Rectal smooth muscle tissue (tissue), 1 donor: Measurements from ENCODE around the gene ZFAND6.

Experiments used
- H3K27ac ChIP-seq: one replicate; pipeline ENCODE4 v1.7.0; 2013; ENCODE audit warnings: low read depth, low read length, inconsistent platforms
- H3K27me3 ChIP-seq: one replicate; pipeline ENCODE4 v1.7.0; 2013; ENCODE audit warnings: low read length; ENCODE audit not compliant: control insufficient read depth, insufficient read depth
- H3K36me3 ChIP-seq: one replicate; pipeline ENCODE4 v1.7.0; 2013; ENCODE audit warnings: low read length; ENCODE audit not compliant: control insufficient read depth, insufficient read depth
- H3K4me1 ChIP-seq: one replicate; pipeline ENCODE4 v1.7.0; 2013; ENCODE audit warnings: low read length; ENCODE audit not compliant: control insufficient read depth, insufficient read depth
- H3K4me3 ChIP-seq: one replicate; pipeline ENCODE4 v1.7.0; 2013; ENCODE audit warnings: low read length
- H3K9ac ChIP-seq: one replicate; pipeline ENCODE4 v1.7.0; 2013; ENCODE audit warnings: low read length

ZFAND6 gene

DNA sequence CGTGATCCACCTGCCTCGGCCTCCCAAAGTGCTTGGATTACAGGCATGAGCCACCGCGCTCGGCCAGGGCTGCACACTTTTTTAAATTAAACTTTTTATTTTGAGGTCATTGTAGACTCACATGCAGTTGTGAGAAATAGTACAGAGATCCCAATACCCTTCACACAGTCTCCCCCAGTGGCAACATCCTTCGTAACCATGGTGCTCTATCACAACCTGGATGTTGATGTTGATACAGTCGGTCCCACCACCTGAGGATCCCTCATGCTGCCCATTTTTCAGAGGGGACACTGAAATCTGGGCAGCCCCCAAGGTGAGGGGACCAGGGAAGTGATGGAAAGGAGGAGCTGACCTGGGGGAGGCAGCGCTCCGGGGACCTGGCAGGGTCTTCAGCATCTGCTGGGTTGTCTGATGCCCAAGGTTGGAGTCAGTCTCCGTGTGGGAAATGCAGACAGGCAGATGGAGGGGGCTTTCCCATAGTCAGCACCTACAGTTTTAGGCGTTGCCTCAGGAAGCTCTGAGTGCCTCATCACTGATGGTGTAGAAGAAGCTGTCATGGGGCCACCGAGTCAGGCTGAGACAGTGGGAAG lies 110.4 kb downstream of the ZFAND6 start:
- no peak overlapping the region for H3K27ac ChIP-seq
- H3K4me1 ChIP-seq: no peaks in the 10 kb centered on the region
- no peaks in the 10 kb centered on the region for H3K36me3 ChIP-seq
- H3K27me3 ChIP-seq: no peaks in the 10 kb centered on the region
- no peak overlapping the region for H3K9ac ChIP-seq
- H3K4me3 ChIP-seq: no peak overlapping the region

DNA sequence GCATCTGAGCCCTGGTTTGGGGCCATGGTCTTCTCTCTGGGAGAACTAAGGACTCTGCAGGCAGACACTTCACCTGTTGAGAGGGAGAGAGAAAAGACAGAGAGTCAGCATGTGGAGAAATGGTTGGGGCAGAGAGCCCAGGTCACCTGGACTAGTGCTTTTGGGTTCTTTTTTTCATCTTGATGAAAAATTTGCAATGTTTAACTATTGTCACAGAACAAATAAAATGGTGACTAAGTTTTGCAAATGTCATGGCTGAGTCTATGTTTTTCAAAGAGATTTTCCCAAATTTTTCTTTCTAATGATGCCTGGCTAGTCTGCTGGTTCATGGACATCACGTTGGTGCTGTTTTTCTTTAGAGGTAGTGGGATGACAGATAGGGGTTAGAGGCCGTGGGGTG lies 111.1 kb downstream of the ZFAND6 start:
- no peaks in the 10 kb centered on the region for H3K27me3 ChIP-seq
- H3K27ac ChIP-seq: no peak overlapping the region
- H3K4me3 ChIP-seq: no peak overlapping the region
- H3K36me3 ChIP-seq: no peaks in the 10 kb centered on the region
- no peaks in the 10 kb centered on the region for H3K4me1 ChIP-seq
- H3K9ac ChIP-seq: no peak overlapping the region

DNA sequence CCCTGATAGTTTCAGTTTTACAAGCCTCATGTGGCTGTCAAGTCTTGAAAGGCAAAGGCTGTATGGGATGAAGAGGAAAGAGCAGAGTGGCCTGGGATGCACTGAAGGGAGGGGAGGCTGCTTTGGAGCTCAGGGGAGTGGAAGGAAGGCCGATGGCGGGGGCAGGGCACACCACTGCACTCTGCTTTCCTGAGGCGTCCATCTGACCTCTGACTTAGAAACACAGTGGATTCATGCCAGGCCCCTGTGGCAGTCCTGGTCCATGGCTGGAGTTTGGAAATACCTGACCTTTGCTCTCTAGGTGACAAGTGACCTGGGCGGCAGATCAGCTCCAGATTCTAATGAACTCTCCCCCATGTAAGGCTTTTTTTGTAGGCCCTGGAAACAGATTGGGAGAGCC lies 112.3 kb downstream of the ZFAND6 start:
- no peaks in the 10 kb centered on the region for H3K36me3 ChIP-seq
- H3K9ac ChIP-seq: no peak overlapping the region
- H3K4me3 ChIP-seq: no peak overlapping the region
- H3K4me1 ChIP-seq: no peaks in the 10 kb centered on the region
- H3K27me3 ChIP-seq: no peaks in the 10 kb centered on the region
- H3K27ac ChIP-seq: no peak overlapping the region

DNA sequence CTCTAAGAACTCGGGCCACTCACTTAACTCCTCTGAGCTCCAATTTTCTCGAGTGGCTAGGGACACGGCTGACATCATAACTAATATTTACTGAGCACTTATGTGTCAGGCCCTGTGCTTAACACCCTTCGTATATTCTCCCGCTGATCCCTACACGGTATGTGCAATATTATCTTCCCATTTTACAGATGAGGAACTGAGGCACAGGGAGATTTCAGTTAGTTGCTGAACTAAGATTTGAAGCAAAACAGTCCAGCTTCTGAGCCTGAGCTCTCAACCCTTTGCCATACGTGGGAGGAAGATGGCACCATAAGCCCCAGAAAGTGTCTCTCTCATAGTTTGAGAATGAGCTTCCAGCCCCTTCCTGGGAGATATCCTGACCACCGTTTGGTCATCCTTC lies 112.9 kb downstream of the ZFAND6 start:
- Histone ChIP-seq H3K9ac (no peak overlapping the region), H3K4me3 (no peak overlapping the region), H3K4me1 (no peaks in the 10 kb centered on the region), H3K36me3 (no peaks in the 10 kb centered on the region), H3K27ac (no peak overlapping the region), H3K27me3 (no peaks in the 10 kb centered on the region)

DNA sequence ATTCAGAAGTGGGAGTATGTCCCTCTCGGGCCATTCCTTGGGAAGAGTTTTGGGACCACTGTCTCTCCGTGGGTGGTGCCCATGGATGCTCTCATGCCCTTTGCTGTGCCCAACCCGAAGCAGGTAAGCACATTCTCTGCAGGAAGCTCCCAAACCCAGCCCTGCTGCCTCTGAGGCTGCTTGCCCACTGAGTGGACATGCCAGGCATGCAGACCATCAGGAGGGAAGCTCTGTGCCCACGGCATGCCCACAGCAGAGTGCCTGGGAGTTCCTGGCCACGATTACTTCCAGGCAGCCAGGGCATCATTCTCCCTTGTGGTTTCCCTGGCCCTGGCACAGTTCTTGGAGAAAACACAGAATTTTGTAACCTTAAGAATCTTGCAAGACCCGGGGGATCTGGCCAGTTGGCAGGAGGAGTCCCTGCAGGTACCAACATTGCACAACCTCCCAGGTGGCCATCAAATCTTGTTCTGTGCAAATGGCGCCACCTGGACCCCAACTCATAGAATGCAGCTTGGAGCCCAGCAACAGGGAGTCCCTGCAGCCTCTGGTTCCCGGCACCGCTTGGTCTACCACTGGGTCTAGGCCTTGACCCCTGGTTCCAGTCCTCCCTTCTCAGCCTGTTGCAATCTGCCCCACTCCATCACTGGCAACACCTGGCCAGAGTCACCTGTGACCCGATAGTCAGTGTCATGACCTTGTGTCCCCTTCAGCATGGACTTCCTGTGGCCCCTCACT lies 113.7 kb downstream of the ZFAND6 start:
- no peak overlapping the region for H3K9ac ChIP-seq
- H3K36me3 ChIP-seq: no peaks in the 10 kb centered on the region
- H3K4me1 ChIP-seq: no peaks in the 10 kb centered on the region
- no peaks in the 10 kb centered on the region for H3K27me3 ChIP-seq
- no peak overlapping the region for H3K4me3 ChIP-seq
- H3K27ac ChIP-seq: no peak overlapping the region

DNA sequence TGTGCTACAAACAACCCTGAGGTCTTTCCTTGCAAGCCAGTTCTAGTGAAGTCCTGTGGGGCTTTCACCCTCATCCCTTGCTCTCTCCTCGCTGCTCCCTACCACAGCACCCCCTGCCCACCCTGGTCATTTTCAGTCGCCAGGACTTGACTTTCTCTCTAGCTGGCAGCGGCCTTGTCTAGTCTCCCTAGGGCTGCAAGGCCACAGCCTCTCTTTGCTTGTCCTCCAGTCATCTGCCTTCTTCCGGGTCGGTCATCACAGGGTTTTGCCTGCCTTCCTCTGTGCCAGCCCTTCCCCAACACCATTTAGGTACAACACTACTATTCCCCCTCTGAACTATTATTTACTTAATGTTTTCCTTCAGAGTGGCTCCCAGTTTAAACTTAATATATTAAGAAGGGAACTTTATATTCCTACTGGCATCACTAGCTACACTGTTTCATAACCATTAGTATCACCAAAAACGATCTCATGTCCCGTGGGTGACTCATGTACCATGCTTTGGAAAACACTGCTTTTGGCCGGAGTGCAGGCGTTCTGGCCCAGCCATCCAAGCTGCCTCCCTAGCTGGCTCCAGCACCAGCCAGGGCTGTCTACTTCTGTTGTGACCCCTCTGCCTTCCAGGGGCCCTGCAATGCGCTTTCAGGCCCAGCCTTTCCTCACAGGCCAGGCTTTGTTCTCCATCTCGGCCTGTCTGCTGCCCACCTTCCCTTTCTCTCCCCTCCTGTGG lies 114.7 kb downstream of the ZFAND6 start:
- H3K4me3 ChIP-seq: no peak overlapping the region
- H3K27me3 ChIP-seq: no peaks in the 10 kb centered on the region
- H3K9ac ChIP-seq: no peak overlapping the region
- H3K4me1 ChIP-seq: no peaks in the 10 kb centered on the region
- H3K36me3 ChIP-seq: no peaks in the 10 kb centered on the region
- H3K27ac ChIP-seq: no peak overlapping the region

DNA sequence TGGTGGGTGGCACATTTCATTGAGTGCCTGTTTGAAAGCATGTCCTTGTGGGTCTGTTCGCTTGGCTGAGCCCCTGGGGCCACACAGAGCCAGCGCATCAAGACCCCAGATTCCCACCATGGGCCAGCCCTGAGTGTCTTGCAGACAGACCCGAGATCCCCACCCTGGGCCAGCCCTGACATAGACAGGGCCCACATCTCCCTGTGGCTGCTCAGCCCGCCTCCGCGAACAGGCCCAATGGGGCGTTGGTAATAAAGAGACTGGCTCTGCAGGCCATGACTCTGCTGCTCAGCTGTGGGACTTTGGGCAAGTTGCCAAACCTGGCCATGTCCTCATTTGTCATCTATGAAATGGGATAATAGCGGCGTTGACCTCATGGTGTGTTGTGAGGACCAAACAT lies 116.0 kb downstream of the ZFAND6 start:
- Histone ChIP-seq H3K4me3 (no peak overlapping the region), H3K9ac (no peak overlapping the region), H3K4me1 (no peaks in the 10 kb centered on the region), H3K36me3 (no peaks in the 10 kb centered on the region), H3K27me3 (no peaks in the 10 kb centered on the region), H3K27ac (no peak overlapping the region)

DNA sequence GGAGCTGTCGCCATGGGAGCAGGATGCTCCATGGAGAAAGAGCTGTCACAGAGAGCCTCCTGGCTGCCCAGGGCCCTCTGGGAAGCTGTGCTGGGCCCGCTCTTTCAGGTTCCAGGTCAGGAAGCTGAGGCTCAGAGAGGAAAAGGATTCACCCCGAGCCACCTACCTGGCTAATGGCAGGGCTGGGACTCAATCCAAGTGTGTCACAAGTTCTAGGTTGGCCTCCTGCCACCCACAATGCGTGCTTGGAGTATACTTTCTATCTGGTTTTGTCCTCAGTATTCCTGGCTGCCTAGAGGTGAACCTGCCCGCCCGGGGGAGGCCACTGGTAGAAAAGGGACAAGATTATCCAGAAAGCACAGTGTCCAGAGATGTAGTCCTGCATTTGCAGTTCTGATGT lies 117.0 kb downstream of the ZFAND6 start:
- H3K4me1 ChIP-seq: no peaks in the 10 kb centered on the region
- no peak overlapping the region for H3K27ac ChIP-seq
- H3K9ac ChIP-seq: no peak overlapping the region
- H3K4me3 ChIP-seq: no peak overlapping the region
- peaks cover 7% of the 10 kb centered on the region for H3K36me3 ChIP-seq
- no peaks in the 10 kb centered on the region for H3K27me3 ChIP-seq

DNA sequence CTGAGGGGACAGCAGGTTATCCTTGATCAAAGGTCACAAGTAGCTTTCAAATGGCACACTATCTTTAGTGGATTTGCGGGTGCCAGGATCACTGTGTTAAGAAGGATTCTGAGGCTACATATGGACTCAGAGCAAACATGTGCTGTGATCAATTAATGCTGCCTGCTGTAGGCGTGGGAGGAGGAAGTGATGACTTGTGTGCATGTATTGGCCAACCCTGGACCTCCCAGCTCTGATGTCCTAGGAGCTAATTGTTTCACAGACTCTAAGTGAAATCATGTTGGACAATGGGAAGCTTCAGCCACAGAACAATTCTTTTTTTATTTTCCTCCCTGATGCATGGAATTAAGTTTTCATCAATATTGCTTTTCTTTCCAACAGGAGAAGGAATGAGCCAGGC lies 117.7 kb downstream of the ZFAND6 start:
- peaks cover 7% of the 10 kb centered on the region for H3K36me3 ChIP-seq
- no peaks in the 10 kb centered on the region for H3K4me1 ChIP-seq
- H3K27ac ChIP-seq: no peak overlapping the region
- no peak overlapping the region for H3K4me3 ChIP-seq
- no peaks in the 10 kb centered on the region for H3K27me3 ChIP-seq
- no peak overlapping the region for H3K9ac ChIP-seq

DNA sequence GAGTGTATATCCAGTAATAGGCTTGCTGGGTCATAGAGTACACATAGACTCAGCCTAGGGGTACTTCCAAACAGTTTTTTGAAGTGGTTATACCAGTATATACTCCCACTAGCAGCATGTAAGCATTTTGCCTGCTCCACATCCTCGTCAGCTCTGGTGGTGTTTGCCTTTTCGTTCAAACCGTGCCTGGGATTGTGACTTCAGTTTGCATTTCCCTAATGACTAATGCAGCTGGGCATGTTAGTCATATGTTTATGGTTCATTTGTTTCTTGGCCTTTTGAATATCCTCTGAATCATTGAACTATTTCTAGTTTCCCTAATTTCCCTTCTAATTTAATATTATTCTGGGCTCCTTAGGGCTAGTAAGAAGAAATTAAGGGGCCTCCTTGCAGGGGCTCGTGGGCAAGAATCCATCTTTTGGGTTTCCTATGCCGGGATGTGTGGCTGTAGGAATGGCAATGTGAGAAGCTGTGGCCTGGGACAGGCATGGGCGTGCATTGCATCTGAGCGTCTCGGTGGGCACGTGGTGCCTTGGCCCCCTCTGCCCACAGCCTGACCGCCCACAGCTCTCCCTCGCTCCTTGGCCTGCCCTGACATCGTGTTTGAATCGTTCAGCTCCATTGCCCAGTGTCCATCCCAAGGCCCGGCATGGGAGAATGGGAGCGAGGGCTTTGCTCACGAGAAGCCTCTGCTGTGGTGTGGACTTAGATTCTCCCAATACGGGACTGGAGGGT lies 119.7 kb downstream of the ZFAND6 start:
- Histone ChIP-seq H3K9ac (no peak overlapping the region), H3K27ac (no peak overlapping the region), H3K4me1 (no peaks in the 10 kb centered on the region), H3K27me3 (no peaks in the 10 kb centered on the region), H3K36me3 (peaks cover 7% of the 10 kb centered on the region), H3K4me3 (no peak overlapping the region)

DNA sequence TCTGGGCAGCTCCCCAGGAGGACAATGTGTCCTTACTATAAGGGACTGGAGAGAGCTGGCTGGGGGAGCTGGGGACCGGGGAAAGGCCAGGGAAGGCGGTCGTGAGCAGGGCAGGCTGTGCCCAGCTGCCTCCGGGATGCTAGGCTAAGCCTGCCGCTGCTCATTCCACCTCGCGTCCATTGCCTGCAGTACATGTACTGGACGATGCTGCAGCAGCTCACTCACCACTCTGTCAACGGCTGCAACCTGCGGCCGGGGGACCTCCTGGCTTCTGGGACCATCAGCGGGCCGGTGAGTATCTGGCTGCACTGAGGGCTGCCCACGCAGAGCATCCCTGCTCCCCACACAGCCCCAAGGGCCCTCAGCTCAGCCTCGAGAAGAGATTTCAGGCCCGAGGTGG lies 120.5 kb downstream of the ZFAND6 start:
- H3K4me1 ChIP-seq: no peaks in the 10 kb centered on the region
- H3K4me3 ChIP-seq: no peak overlapping the region
- H3K27me3 ChIP-seq: no peaks in the 10 kb centered on the region
- no peak overlapping the region for H3K27ac ChIP-seq
- peaks cover 7% of the 10 kb centered on the region for H3K36me3 ChIP-seq
- no peak overlapping the region for H3K9ac ChIP-seq

DNA sequence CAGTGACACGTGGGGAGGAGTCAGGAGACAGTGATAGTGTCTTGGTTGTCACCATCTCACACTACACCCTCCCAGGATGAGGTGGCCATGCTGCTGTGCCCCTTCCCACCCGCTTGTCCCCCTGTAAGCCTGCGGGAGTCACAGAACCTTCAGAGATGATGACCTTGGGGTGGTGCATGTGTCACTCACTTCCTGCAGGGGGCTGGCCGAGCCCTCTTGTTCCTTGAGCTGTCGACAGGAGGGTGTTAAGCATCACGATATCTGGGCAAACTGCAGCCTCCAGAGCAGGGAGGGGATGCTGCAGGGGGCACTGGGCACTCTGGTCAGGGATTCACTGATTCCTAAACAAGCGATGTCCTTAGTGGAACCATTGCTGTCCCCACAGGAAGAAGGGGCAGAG lies 121.0 kb downstream of the ZFAND6 start:
- no peaks in the 10 kb centered on the region for H3K4me1 ChIP-seq
- no peak overlapping the region for H3K27ac ChIP-seq
- H3K4me3 ChIP-seq: no peak overlapping the region
- peaks cover 7% of the 10 kb centered on the region for H3K36me3 ChIP-seq
- no peaks in the 10 kb centered on the region for H3K27me3 ChIP-seq
- H3K9ac ChIP-seq: no peak overlapping the region
